ENCODE results near the gene STARD13. TPM values are rescaled to one million over a fixed set of nuclear protein-coding genes. Genes with fewer than 3 reads are reported as not detected.

Gene STARD13
- total and polyA plus RNA-seq, 4 donors = 2.7 to 15.3 (median 5.7) TPM

DNA sequence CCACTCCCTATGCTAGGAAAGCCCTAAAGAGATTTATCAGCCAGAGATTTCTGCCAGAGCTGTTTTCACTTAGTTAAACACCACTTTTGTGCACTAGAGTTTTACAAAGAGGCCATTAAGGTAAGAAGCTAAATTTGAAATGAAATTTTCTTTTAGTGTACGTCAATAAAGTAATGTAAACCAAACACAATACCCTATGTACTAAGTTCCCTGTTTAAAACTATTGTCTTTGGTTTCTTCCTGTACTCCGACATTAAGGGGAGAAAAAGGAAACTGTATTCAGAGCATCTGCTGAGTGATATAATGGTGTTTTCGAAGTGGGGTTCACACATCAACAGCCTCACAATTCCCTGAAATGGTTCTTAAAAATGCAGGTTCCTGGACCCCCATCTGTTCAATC, 40.7 kb upstream of the STARD13 start:
- Histone ChIP-seq H3K27ac (ENCODE audit: low read depth in 1 of 2, low read length in 2 of 2) (no peak overlapping the region), H3K4me1 (ENCODE audit: control insufficient read depth in 4 of 4, insufficient read depth in 4 of 4, low read length in 3 of 4) (no peaks in the 10 kb centered on the region), H3K27me3 (ENCODE audit: control insufficient read depth in 4 of 4, insufficient read depth in 4 of 4, low read length in 3 of 4) (no peaks in the 10 kb centered on the region), H3K9ac (ENCODE audit: low read depth in 1 of 2, low read length in 2 of 2) (no peak overlapping the region), H3K36me3 (ENCODE audit: control insufficient read depth in 4 of 4, insufficient read depth in 3 of 4, low read depth in 1 of 4, low read length in 3 of 4) (no peaks in the 10 kb centered on the region), H3K9me3 (ENCODE audit: control insufficient read depth in 4 of 4, low read length in 3 of 4) (no peaks in the 10 kb centered on the region), H3K4me3 (ENCODE audit: low read depth in 1 of 3, low read length in 3 of 3) (no peak overlapping the region)
- no peak for TF ChIP-seq GABPA (IDR thresholded peaks at IDR 0.05 in 1 of 2, conservative IDR thresholded peaks at IDR 0.05 in 1 of 2)
- TF ChIP-seq FOXA1 (IDR thresholded peaks at IDR 0.05) = no peak
- TF ChIP-seq, protein P1, sequence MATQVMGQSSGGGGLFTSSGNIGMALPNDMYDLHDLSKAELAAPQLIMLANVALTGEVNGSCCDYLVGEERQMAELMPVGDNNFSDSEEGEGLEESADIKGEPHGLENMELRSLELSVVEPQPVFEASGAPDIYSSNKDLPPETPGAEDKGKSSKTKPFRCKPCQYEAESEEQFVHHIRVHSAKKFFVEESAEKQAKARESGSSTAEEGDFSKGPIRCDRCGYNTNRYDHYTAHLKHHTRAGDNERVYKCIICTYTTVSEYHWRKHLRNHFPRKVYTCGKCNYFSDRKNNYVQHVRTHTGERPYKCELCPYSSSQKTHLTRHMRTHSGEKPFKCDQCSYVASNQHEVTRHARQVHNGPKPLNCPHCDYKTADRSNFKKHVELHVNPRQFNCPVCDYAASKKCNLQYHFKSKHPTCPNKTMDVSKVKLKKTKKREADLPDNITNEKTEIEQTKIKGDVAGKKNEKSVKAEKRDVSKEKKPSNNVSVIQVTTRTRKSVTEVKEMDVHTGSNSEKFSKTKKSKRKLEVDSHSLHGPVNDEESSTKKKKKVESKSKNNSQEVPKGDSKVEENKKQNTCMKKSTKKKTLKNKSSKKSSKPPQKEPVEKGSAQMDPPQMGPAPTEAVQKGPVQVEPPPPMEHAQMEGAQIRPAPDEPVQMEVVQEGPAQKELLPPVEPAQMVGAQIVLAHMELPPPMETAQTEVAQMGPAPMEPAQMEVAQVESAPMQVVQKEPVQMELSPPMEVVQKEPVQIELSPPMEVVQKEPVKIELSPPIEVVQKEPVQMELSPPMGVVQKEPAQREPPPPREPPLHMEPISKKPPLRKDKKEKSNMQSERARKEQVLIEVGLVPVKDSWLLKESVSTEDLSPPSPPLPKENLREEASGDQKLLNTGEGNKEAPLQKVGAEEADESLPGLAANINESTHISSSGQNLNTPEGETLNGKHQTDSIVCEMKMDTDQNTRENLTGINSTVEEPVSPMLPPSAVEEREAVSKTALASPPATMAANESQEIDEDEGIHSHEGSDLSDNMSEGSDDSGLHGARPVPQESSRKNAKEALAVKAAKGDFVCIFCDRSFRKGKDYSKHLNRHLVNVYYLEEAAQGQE (IDR thresholded peaks at IDR 0.05) = no peak
- no peak for TF ChIP-seq TAF1 (conservative IDR thresholded peaks at IDR 0.05)
- TF ChIP-seq, protein P2, sequence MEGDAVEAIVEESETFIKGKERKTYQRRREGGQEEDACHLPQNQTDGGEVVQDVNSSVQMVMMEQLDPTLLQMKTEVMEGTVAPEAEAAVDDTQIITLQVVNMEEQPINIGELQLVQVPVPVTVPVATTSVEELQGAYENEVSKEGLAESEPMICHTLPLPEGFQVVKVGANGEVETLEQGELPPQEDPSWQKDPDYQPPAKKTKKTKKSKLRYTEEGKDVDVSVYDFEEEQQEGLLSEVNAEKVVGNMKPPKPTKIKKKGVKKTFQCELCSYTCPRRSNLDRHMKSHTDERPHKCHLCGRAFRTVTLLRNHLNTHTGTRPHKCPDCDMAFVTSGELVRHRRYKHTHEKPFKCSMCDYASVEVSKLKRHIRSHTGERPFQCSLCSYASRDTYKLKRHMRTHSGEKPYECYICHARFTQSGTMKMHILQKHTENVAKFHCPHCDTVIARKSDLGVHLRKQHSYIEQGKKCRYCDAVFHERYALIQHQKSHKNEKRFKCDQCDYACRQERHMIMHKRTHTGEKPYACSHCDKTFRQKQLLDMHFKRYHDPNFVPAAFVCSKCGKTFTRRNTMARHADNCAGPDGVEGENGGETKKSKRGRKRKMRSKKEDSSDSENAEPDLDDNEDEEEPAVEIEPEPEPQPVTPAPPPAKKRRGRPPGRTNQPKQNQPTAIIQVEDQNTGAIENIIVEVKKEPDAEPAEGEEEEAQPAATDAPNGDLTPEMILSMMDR (IDR thresholded peaks at IDR 0.05; ENCODE audit: low read depth, low read length, missing input control) = no peak
- TF ChIP-seq JUND (IDR thresholded peaks at IDR 0.05) = no peak
- no peak for TF ChIP-seq SP1 (IDR thresholded peaks at IDR 0.05)
- 76% methylated on average over 3 of the region's 3 CpGs for WGBS
- DNase-seq (ENCODE audit: low spot score) = no peak

GRCh38 chr13:33323801-33324510, 38.4 kb upstream of the STARD13 start:
- Histone ChIP-seq H3K9ac (ENCODE audit: low read depth in 1 of 2, low read length in 2 of 2) (no peak overlapping the region), H3K27ac (ENCODE audit: low read depth in 1 of 2, low read length in 2 of 2) (no peak overlapping the region), H3K4me1 (ENCODE audit: control insufficient read depth in 4 of 4, insufficient read depth in 4 of 4, low read length in 3 of 4) (no peaks in the 10 kb centered on the region), H3K36me3 (ENCODE audit: control insufficient read depth in 4 of 4, insufficient read depth in 3 of 4, low read depth in 1 of 4, low read length in 3 of 4) (no peaks in the 10 kb centered on the region), H3K9me3 (ENCODE audit: control insufficient read depth in 4 of 4, low read length in 3 of 4) (no peaks in the 10 kb centered on the region), H3K4me3 (ENCODE audit: low read depth in 1 of 3, low read length in 3 of 3) (no peak overlapping the region), H3K27me3 (ENCODE audit: control insufficient read depth in 4 of 4, insufficient read depth in 4 of 4, low read length in 3 of 4) (no peaks in the 10 kb centered on the region)
- WGBS = 92% methylated on average over 7 of the region's 7 CpGs
- no peak for TF ChIP-seq FOXA2 (IDR thresholded peaks at IDR 0.05)
- no peak for TF ChIP-seq EGR1 (IDR thresholded peaks at IDR 0.05; ENCODE audit: low read depth in 2 of 2)
- no peak for TF ChIP-seq RAD21 (IDR thresholded peaks at IDR 0.05)
- TF ChIP-seq, protein P1 (IDR thresholded peaks at IDR 0.05) = no peak
- no peak for TF ChIP-seq MAX (IDR thresholded peaks at IDR 0.05)
- no peak for DNase-seq (ENCODE audit: low spot score)

Measured in liver (tissue), 9 donors.